K562 (cell line): Measurements from ENCODE around the gene APOM. TPM values are rescaled to one million over a fixed set of nuclear protein-coding genes. Genes with fewer than 3 reads are reported as not detected.

Source experiments
- ADNP ChIP-seq: fragments of 200-800 bp; sonication (Bioruptor generic); IDR thresholded peaks from 2 replicates; pipeline ENCODE4 v1.6.1; 2016; ENCODE audit warnings: missing genetic modification characterization, missing compliant biosample characterization
- ARID1B ChIP-seq: fragments of 450-650 bp; IDR thresholded peaks from 2 replicates; pipeline ENCODE4 v1.6.1; 2016; ENCODE audit warnings: antibody characterized with exemption, mild to moderate bottlenecking, inconsistent platforms
- CAMTA2 ChIP-seq: fragments of 250-450 bp; sonication (Bioruptor Pico); conservative IDR thresholded peaks from 2 replicates; pipeline ENCODE4 v1.5.1; 2022
- DACH1 ChIP-seq: fragments of 450-650 bp; IDR thresholded peaks from 2 replicates; pipeline ENCODE4 v1.6.1; 2018; ENCODE audit not compliant: partially characterized antibody
- FOXA1 ChIP-seq: fragments of 450-650 bp; IDR thresholded peaks from 2 replicates; pipeline ENCODE4 v1.6.1; 2016; ENCODE audit warnings: mild to moderate bottlenecking, borderline replicate concordance
- HSF4 ChIP-seq: fragments of 250-450 bp; sonication (Bioruptor Pico); IDR thresholded peaks from 2 replicates; pipeline ENCODE4 v2.1.2; 2022; ENCODE audit warnings: mild to moderate bottlenecking, moderate library complexity, borderline replicate concordance
- ILF3 ChIP-seq: fragments of 450-650 bp; IDR thresholded peaks from 2 replicates; pipeline ENCODE4 v1.6.1; 2018; ENCODE audit warnings: antibody characterized with exemption, mild to moderate bottlenecking, moderate library complexity, borderline replicate concordance
- JUNB ChIP-seq: fragments of 450-650 bp; formaldehyde crosslinking; conservative IDR thresholded peaks from 2 replicates; pipeline ENCODE4 v1.4.0; 2020; ENCODE audit warnings: mild to moderate bottlenecking
- KAT7 ChIP-seq: sonication (generic); formaldehyde crosslinking; IDR thresholded peaks from 2 replicates; pipeline ENCODE4 v1.8.0; 2022; ENCODE audit warnings: missing genetic modification reagents, mild to moderate bottlenecking, borderline replicate concordance
- MTA1 ChIP-seq: fragments of 450-650 bp; IDR thresholded peaks from 2 replicates; pipeline ENCODE4 v1.6.1; 2017; ENCODE audit warnings: borderline replicate concordance
- NR2C1 ChIP-seq, 2 experiments: fragments of 450-650 bp; IDR thresholded peaks; 2 replicates each; pipeline ENCODE4 v1.6.1; 2017; ENCODE audit warnings: mild to moderate bottlenecking in 2 of 2, antibody characterized with exemption in 1 of 2, inconsistent platforms in 1 of 2, missing compliant biosample characterization in 1 of 2, missing genetic modification characterization in 1 of 2
- NR3C1 ChIP-seq: sonication (generic); formaldehyde crosslinking; IDR thresholded peaks from 2 replicates; pipeline ENCODE4 v1.8.1; 2022; ENCODE audit warnings: missing genetic modification reagents
- PHF8 ChIP-seq: fragments of 200-600 bp; sonication (generic); IDR thresholded peaks from 2 replicates; pipeline ENCODE4 v1.6.1; 2012; ENCODE audit warnings: mixed run types, mild to moderate bottlenecking, inconsistent platforms, low read length, moderate library complexity, borderline replicate concordance
- RNF2 ChIP-seq: sonication (generic); IDR thresholded peaks from 2 replicates; pipeline ENCODE4 v1.6.1; 2016
- SLC30A9 ChIP-seq: fragments of 250-450 bp; sonication (Bioruptor Pico); IDR thresholded peaks from 2 replicates; pipeline ENCODE4 v1.8.0; 2022; ENCODE audit warnings: mild to moderate bottlenecking, moderate library complexity
- SMAD3 ChIP-seq: fragments of 450-650 bp; formaldehyde crosslinking; conservative IDR thresholded peaks from 2 replicates; pipeline ENCODE4 v1.4.0; 2020; ENCODE audit warnings: mild to moderate bottlenecking
- TSC22D4 ChIP-seq: fragments of 450-650 bp; IDR thresholded peaks from 2 replicates; pipeline ENCODE4 v1.6.1; 2016; ENCODE audit warnings: missing genetic modification characterization, missing biosample characterization, control low read depth
- ZBTB17 ChIP-seq: fragments of 450-650 bp; formaldehyde crosslinking; IDR thresholded peaks from 2 replicates; pipeline ENCODE4 v1.4.0; 2020; ENCODE audit warnings: mild to moderate bottlenecking
- ZNF140 ChIP-seq: fragments of 250-450 bp; sonication (Bioruptor Pico); IDR thresholded peaks from 2 replicates; pipeline ENCODE4 v1.8.0; 2021; ENCODE audit warnings: moderate library complexity, mild to moderate bottlenecking, inconsistent platforms
- ZNF174 ChIP-seq: fragments of 250-450 bp; sonication (Bioruptor Pico); IDR thresholded peaks from 2 replicates; pipeline ENCODE4 v1.4.0; 2020; ENCODE audit warnings: mild to moderate bottlenecking
- ZNF224 ChIP-seq: sonication (generic); formaldehyde crosslinking; IDR thresholded peaks from 2 replicates; pipeline ENCODE4 v1.8.0; 2022; ENCODE audit warnings: mild to moderate bottlenecking, missing genetic modification reagents
- ZNF354B ChIP-seq: fragments of 250-450 bp; sonication (Bioruptor Pico); IDR thresholded peaks from 2 replicates; pipeline ENCODE4 v1.4.0; 2020
- ZNF384 ChIP-seq: IDR thresholded peaks from 2 replicates; pipeline ENCODE4 v1.6.1; 2012; ENCODE audit warnings: low read depth, low read length, improper control_type of control experiment
- ZNF780A ChIP-seq: fragments of 250-450 bp; sonication (Bioruptor Pico); IDR thresholded peaks from 2 replicates; pipeline ENCODE4 v1.5.0; 2021; ENCODE audit warnings: mild to moderate bottlenecking
- polyA plus RNA-seq, 8 experiments: library from polyadenylated mRNA; depleted of rRNA in 4 of 8; stranded (reverse) in 5 of 8; unstranded in 3 of 8; fragments of >200 nt; fragmentation: Nextera tagmentation in 2 of 8; fragmentation: Illumina TruSeq in 1 of 8; extraction: Ambion mirVana in 2 of 8; extraction: Trizol in 1 of 8; gene quantifications; 2 replicates each; pipeline versions ENCODE4 v1.2.1 to v1.2.3, GENCODE V29; 2011 to 2014; ENCODE audit warnings: inconsistent platforms in 1 of 8, missing spikeins in 1 of 8
- total RNA-seq, 7 experiments: library from RNA; depleted of rRNA in 6 of 7; stranded (reverse); fragments of >200 nt in 6 of 7; fragmentation: Illumina TruSeq in 2 of 7; extraction: Trizol in 2 of 7; gene quantifications; 2 replicates each; pipeline versions ENCODE4 v1.2.1 to v1.2.3, GENCODE V29; 2011 to 2021; ENCODE audit warnings: low replicate concordance in 1 of 7
- TF ChIP-seq, protein P1 (sequence below): fragments of 250-450 bp; sonication (Bioruptor Pico); IDR thresholded peaks from 2 replicates; pipeline ENCODE4 v1.8.0; 2021; ENCODE audit warnings: mild to moderate bottlenecking, moderate library complexity
- TF ChIP-seq, protein P2 (sequence below): sonication (generic); formaldehyde crosslinking; IDR thresholded peaks from 2 replicates; pipeline ENCODE4 v1.8.1; 2023; ENCODE audit warnings: mild to moderate bottlenecking, missing genetic modification reagents

Gene APOM
- total and polyA plus RNA-seq, 9 of the 15 experiments (the other 6 are each of a cell fraction or from before 2014, with no cell fraction given): 5.7 to 24.3 (median 10.4) TPM

- TF ChIP-seq PHF8 (peak; percentile 96), DACH1 (no peak), RNF2 (no peak), ARID1B (no peak), CAMTA2 (CRISPR knock-in tag) (peak; percentile 95), ZNF780A (CRISPR knock-in tag) (no peak), ZBTB17 (CRISPR knock-in tag) (no peak; the same call in 1 of the 2 replicates), ZNF140 (CRISPR knock-in tag) (no peak), FOXA1 (no peak), JUNB (0 out of 2 replicates have a peak, but pooled peaks have one; percentile 23), HSF4 (CRISPR knock-in tag) (no peak), ZNF174 (0 out of 2 replicates have a peak, but pooled peaks have one; percentile 54), MTA1 (peak; percentile 78; the same call in 1 of the 2 replicates), NR2C1 (IDR thresholded peaks at IDR 0.05) (no peak), NR2C1 (tag; IDR thresholded peaks at IDR 0.05) (peak; percentile 100), ILF3 (no peak), NR3C1 (CRISPR knock-in tag) (no peak), ZNF354B (CRISPR knock-in tag) (no peak), TSC22D4 (no peak), KAT7 (0 out of 2 replicates have a peak, but pooled peaks have one; percentile 89), SMAD3 (0 out of 2 replicates have a peak, but pooled peaks have one; percentile 37), ZNF224 (CRISPR knock-in tag) (0 out of 2 replicates have a peak, but pooled peaks have one; percentile 44), SLC30A9 (no peak; the same call in 1 of the 2 replicates), ADNP (tag) (no peak), ZNF384 (no peak; the same call in 1 of the 2 replicates)
- TF ChIP-seq, protein P1, sequence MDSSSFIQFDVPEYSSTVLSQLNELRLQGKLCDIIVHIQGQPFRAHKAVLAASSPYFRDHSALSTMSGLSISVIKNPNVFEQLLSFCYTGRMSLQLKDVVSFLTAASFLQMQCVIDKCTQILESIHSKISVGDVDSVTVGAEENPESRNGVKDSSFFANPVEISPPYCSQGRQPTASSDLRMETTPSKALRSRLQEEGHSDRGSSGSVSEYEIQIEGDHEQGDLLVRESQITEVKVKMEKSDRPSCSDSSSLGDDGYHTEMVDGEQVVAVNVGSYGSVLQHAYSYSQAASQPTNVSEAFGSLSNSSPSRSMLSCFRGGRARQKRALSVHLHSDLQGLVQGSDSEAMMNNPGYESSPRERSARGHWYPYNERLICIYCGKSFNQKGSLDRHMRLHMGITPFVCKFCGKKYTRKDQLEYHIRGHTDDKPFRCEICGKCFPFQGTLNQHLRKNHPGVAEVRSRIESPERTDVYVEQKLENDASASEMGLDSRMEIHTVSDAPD (CRISPR knock-in tag): no peak
- TF ChIP-seq, protein P2, sequence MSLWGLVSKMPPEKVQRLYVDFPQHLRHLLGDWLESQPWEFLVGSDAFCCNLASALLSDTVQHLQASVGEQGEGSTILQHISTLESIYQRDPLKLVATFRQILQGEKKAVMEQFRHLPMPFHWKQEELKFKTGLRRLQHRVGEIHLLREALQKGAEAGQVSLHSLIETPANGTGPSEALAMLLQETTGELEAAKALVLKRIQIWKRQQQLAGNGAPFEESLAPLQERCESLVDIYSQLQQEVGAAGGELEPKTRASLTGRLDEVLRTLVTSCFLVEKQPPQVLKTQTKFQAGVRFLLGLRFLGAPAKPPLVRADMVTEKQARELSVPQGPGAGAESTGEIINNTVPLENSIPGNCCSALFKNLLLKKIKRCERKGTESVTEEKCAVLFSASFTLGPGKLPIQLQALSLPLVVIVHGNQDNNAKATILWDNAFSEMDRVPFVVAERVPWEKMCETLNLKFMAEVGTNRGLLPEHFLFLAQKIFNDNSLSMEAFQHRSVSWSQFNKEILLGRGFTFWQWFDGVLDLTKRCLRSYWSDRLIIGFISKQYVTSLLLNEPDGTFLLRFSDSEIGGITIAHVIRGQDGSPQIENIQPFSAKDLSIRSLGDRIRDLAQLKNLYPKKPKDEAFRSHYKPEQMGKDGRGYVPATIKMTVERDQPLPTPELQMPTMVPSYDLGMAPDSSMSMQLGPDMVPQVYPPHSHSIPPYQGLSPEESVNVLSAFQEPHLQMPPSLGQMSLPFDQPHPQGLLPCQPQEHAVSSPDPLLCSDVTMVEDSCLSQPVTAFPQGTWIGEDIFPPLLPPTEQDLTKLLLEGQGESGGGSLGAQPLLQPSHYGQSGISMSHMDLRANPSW (CRISPR knock-in tag): no peak
Observed at GRCh38 chr6:31665501-31666336, 10.0 kb downstream of the APOM start, which contains the start of gene CSNK2B (continued).
